ACC112 (cell line): ENCODE data around the gene DGKK.

Experiments used
- H2AFZ ChIP-seq: fragments of 200-600 bp; sonication (generic); one replicate; pipeline ENCODE4 v1.6.0; 2017; ENCODE audit warnings: antibody characterized with exemption, low read length; ENCODE audit not compliant: unreplicated experiment
- H3K27ac ChIP-seq: fragments of 200-600 bp; sonication (generic); 2 replicates; pipeline ENCODE4 v1.5.1; 2014; ENCODE audit warnings: low read depth, mild to moderate bottlenecking, antibody characterized with exemption, low read length, moderate library complexity
- H3K27me3 ChIP-seq: fragments of 200-600 bp; sonication (generic); 2 replicates; pipeline ENCODE4 v1.6.1; 2014; ENCODE audit warnings: mild to moderate bottlenecking, antibody characterized with exemption, low read length, moderate library complexity, mixed read lengths; ENCODE audit not compliant: insufficient read depth
- H3K36me3 ChIP-seq: fragments of 200-600 bp; sonication (generic); 2 replicates; pipeline ENCODE4 v1.6.1; 2016; ENCODE audit warnings: mild to moderate bottlenecking, antibody characterized with exemption, low read length, moderate library complexity, mixed read lengths; ENCODE audit not compliant: insufficient read depth
- H3K4me1 ChIP-seq: fragments of 200-600 bp; sonication (generic); one replicate; pipeline ENCODE4 v1.6.1; 2016; ENCODE audit warnings: low read length, mixed read lengths; ENCODE audit not compliant: insufficient read depth, unreplicated experiment, control insufficient read depth
- H3K4me3 ChIP-seq: fragments of 200-600 bp; sonication (generic); 2 replicates; pipeline ENCODE4 v1.5.1; 2014; ENCODE audit warnings: mild to moderate bottlenecking, low read depth, low read length
- H3K79me2 ChIP-seq: fragments of 200-600 bp; sonication (generic); one replicate; pipeline ENCODE4 v1.6.0; 2016; ENCODE audit warnings: low read length; ENCODE audit not compliant: control insufficient read depth, unreplicated experiment, insufficient read depth

The DGKK gene

DNA sequence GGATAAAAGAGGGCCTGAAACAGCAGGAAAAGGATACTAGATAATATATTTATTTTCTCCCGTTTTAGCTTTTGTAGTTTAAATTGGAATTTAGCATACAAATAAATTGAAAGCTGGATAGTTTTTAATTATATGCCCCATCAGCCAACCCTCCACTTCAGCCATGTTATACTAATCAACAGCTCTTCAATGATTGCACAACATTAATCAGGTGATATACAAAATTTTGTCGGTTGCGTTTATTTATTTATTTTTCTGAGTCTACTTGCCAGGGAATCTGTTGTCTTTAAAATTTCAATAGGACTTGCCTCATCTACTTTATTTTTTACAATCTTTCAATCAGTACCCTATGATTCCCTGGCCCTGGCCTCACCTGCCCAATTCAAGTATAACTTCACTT lies 12.1 kb downstream of the DGKK start:
- Histone ChIP-seq H3K36me3 (no peaks in the 10 kb centered on the region), H3K4me1 (no peaks in the 10 kb centered on the region), H3K27me3 (0 out of 2 replicates have a peak, but pooled peaks cover 5% of the 10 kb centered on the region), H3K4me3 (no peak overlapping the region), H2AFZ (no peak overlapping the region), H3K27ac (no peak overlapping the region), H3K79me2 (no peaks in the 10 kb centered on the region)

DNA sequence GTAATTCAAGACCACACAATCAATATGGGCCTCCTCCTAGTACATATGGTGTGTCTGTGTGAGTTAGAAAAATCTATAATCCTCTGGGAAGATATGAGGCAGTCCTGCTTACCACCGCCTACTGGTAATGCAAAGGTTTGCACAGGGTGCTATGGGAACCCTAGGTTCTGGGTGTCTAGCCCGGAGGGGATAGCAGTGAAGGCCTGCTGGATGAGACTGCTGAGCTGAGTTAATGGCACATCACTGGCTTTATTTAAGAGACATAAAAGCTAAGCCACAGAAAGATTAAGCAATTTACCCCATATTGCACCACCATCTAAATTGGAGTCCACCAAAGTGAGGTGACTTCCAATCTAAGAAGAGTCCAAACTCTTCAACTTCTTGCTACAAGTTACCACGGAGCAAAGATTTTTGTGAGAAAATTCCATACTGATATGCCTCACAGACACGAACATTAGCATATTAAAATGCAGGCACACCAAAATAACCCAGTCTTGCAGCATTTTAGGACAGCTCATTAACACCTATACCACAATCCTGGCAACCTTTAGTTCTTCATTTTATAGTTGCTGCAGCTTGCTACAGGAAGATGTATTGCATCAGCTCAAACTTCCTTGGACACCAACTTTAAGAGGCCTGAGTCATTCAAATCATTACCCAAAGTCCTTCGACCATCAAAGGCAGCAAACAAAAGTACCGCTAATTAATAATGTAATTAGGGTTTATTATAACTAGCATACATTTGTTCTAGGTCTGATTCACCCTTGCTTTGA lies 13.7 kb downstream of the DGKK start:
- Histone ChIP-seq H3K4me1 (no peaks in the 10 kb centered on the region), H3K27ac (no peak overlapping the region), H3K27me3 (0 out of 2 replicates have a peak, but pooled peaks cover 5% of the 10 kb centered on the region)

DNA sequence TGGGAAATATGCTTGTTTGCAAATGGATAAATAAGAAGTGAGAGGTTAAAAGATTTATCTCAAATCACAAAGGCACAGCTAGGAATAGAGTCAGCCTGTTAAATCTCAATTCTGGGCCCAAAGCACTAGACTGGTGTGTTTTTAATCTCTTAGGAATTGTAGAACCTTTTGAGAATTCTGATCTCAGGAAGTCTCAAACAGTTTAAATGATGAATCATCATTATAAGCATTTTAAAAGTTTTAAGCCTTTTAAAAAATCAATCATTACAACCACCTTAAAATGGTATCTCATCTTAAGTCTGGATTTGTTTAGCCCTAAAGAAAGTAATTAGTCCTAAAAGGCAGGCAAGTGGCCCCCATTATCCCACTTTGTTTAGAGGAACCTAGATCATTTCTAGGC lies 17.8 kb downstream of the DGKK start:
- no peaks in the 10 kb centered on the region for H3K36me3 ChIP-seq
- no peaks in the 10 kb centered on the region for H3K27me3 ChIP-seq

More for the DNA sequence above, 13.7 kb downstream of the DGKK start:
- H3K36me3 ChIP-seq, result no peaks in the 10 kb centered on the region
- no peak overlapping the region for H3K4me3 ChIP-seq
- H2AFZ ChIP-seq, result no peak overlapping the region
- H3K79me2 ChIP-seq, result no peaks in the 10 kb centered on the region

DNA sequence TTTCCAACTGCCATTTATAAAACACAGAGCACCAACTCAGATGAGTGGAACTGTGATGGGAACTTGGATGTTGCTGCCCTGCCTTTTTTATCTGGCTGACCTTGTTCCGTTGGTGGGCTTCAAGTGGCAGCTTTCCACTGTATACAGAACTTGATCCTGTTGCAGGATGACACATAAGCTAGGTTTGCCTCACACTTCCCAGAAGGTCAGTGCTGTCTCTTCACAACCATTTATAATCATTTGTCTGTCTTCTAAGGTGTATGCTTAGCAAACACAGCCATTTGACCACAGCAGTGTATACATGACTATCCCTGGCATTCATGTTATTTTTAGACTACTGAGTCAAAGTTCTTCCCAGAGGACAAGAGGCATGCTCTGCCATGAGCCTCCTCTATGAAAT lies 20.3 kb downstream of the DGKK start:
- H3K79me2 ChIP-seq, result no peaks in the 10 kb centered on the region
- H3K4me1 ChIP-seq, result no peaks in the 10 kb centered on the region
- H2AFZ ChIP-seq, result no peak overlapping the region
- no peaks in the 10 kb centered on the region for H3K27me3 ChIP-seq
- H3K27ac ChIP-seq, result no peak overlapping the region
- no peak overlapping the region for H3K4me3 ChIP-seq
- no peaks in the 10 kb centered on the region for H3K36me3 ChIP-seq

More for the DNA sequence above, 17.8 kb downstream of the DGKK start:
- Histone ChIP-seq H2AFZ (no peak overlapping the region), H3K27ac (no peak overlapping the region), H3K4me3 (no peak overlapping the region), H3K79me2 (no peaks in the 10 kb centered on the region), H3K4me1 (no peaks in the 10 kb centered on the region)

DNA sequence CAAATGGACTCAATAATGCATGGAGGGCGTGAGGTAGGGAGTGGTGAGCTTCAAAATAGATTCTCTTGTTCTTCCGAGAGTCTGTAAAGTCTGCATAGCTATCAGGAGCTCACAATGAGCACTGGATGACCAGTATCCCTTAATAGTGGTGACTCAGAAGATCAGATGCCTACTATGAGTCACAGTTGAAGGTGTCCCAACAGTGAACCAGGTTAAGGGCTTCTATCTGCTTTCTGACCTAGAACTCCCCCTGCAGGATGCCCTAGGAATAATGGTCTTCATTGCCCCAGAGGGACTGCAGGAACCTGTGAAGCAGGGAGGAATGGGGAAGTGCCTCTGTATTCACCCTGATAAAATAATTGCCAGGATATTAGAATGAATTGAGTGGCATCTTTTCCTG lies 22.1 kb downstream of the DGKK start:
- Histone ChIP-seq H3K27me3 (no peaks in the 10 kb centered on the region), H3K36me3 (no peaks in the 10 kb centered on the region)

DNA sequence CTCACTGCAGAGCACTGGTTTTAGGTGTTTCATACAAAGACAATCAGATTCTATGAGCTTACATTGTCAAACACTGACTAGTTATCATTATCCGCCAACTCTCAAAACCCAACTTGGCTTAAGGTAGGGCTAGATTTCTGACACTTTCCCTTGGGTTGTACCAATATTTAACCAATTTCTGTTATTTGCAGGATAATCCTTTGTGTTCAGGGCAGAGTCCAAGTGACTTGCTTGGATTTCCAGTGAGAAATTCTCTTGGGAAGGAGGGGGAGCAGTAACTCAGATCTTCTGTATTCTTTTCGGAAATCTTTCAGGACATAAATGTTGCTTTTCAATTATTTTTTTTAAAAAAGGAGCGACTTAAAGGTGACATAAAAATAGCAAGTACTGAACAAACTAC lies 23.1 kb downstream of the DGKK start:
- H3K4me1 ChIP-seq, result no peaks in the 10 kb centered on the region
- no peak overlapping the region for H3K27ac ChIP-seq
- H3K4me3 ChIP-seq, result no peak overlapping the region
- H3K36me3 ChIP-seq, result no peaks in the 10 kb centered on the region
- no peaks in the 10 kb centered on the region for H3K27me3 ChIP-seq
- H2AFZ ChIP-seq, result no peak overlapping the region
- no peaks in the 10 kb centered on the region for H3K79me2 ChIP-seq

More for the DNA sequence above, 22.1 kb downstream of the DGKK start:
- Histone ChIP-seq H3K4me1 (no peaks in the 10 kb centered on the region), H2AFZ (no peak overlapping the region), H3K27ac (no peak overlapping the region), H3K79me2 (no peaks in the 10 kb centered on the region), H3K4me3 (no peak overlapping the region)

DNA sequence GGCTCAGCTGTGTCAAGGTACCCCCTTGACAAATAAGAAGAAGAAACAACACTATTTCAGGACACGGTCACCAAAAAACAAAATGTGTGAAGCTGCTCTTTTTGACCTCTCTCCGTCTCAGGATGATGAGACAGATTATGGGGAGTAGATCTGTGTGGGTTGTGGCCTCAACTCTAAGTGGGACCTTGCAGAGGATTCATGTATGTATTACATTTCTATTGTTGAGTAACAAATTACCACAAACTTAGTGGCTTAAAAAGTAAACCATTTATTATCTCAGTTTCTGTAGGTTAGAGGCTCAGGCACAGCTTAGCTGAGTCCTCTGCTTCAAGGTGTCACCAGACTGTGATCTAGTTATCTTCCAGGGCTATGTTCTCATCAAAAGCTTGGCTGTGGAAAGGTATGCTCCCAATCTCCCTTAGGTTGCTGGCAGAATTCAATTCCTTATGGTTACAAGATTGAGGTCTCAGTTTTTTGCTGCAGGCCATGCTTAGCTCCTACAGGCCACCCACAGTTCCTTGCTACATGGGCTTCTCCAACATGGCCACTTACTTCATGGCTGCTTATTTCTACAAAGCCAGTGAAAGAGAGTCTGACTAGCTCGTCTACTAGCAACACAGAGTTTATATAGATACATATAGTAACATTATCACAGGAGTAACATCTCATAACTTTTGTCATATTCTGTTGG lies 28.1 kb downstream of the DGKK start:
- no peaks in the 10 kb centered on the region for H3K27me3 ChIP-seq
- H3K4me3 ChIP-seq, result no peak overlapping the region
- no peaks in the 10 kb centered on the region for H3K36me3 ChIP-seq
- no peak overlapping the region for H3K27ac ChIP-seq
- H3K4me1 ChIP-seq, result no peaks in the 10 kb centered on the region
- no peaks in the 10 kb centered on the region for H3K79me2 ChIP-seq
- H2AFZ ChIP-seq, result no peak overlapping the region

DNA sequence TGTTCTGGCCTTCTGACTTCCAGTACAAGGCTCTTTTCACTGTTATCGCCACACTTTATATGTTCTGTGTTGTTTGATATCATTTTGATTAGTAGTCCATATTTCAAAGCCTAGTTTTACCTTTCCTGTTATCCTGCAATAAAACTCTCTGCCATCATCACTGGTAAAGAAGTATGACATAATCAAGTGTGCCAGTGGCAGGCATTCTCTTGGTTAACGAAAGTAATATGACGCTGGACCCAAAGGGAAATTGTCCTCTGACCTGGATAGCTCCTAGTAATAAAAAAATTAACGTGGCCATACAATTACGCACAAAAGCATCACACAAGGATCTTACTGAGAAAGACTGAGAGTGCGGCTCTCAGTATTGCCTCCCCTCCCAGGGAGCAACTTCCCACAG lies 33.8 kb downstream of the DGKK start:
- H2AFZ ChIP-seq, result no peak overlapping the region
- no peak overlapping the region for H3K4me3 ChIP-seq
- no peaks in the 10 kb centered on the region for H3K4me1 ChIP-seq
- no peaks in the 10 kb centered on the region for H3K79me2 ChIP-seq
- H3K27me3 ChIP-seq, result no peaks in the 10 kb centered on the region
- H3K27ac ChIP-seq, result no peak overlapping the region
- H3K36me3 ChIP-seq, result no peaks in the 10 kb centered on the region

DNA sequence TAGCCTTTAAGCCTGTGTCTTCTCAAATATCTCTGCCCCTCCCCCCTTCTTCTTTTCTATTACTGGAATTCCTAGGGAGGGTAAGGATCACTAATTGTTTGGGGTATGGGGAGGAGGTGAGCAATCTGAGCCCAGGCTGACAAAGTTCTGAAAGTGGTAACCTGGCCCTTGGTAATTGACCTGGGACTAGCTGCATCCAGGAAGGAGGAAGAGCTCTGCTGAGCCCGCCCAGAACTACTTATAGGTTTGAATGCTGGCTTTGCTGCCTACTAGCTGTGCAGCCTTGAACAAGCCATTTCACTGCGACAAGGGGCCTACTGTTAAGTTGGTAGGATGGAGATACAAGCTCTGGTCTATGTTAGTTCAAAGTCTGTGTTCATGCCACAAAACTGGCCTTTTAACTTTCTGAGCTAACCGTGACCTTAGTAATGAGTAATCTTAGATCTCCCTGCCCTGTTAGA lies 37.8 kb downstream of the DGKK start:
- H3K36me3 ChIP-seq, result no peaks in the 10 kb centered on the region
- no peak overlapping the region for H3K27ac ChIP-seq
- H3K27me3 ChIP-seq, result no peaks in the 10 kb centered on the region
- H2AFZ ChIP-seq, result no peak overlapping the region
- H3K4me3 ChIP-seq, result no peak overlapping the region
- no peaks in the 10 kb centered on the region for H3K79me2 ChIP-seq
- H3K4me1 ChIP-seq, result no peaks in the 10 kb centered on the region

DNA sequence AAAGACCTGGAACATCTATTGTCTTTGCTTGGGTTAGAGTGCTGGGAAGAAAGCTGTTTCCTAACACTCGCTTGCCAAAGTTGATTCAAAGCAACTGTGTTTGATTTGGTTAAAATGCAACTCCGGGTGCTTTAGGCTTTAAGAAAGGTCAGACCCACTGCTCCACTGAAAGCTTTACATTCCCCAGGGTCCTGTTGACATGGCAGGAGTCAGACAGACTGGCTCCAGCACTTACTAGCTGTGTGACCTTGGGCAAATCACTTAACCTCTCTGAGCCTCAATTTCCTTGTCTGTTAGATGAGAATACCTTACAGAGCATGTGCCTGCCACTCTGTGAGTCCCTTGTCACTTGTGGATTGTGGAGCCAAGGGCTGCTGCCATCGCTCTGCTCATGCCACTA lies 39.0 kb downstream of the DGKK start:
- H2AFZ ChIP-seq, result no peak overlapping the region
- no peak overlapping the region for H3K27ac ChIP-seq
- H3K36me3 ChIP-seq, result no peaks in the 10 kb centered on the region
- no peaks in the 10 kb centered on the region for H3K27me3 ChIP-seq
- H3K79me2 ChIP-seq, result no peaks in the 10 kb centered on the region
- no peaks in the 10 kb centered on the region for H3K4me1 ChIP-seq
- H3K4me3 ChIP-seq, result no peak overlapping the region
